ENCODE measurements around the gene CSF3.

DNA sequence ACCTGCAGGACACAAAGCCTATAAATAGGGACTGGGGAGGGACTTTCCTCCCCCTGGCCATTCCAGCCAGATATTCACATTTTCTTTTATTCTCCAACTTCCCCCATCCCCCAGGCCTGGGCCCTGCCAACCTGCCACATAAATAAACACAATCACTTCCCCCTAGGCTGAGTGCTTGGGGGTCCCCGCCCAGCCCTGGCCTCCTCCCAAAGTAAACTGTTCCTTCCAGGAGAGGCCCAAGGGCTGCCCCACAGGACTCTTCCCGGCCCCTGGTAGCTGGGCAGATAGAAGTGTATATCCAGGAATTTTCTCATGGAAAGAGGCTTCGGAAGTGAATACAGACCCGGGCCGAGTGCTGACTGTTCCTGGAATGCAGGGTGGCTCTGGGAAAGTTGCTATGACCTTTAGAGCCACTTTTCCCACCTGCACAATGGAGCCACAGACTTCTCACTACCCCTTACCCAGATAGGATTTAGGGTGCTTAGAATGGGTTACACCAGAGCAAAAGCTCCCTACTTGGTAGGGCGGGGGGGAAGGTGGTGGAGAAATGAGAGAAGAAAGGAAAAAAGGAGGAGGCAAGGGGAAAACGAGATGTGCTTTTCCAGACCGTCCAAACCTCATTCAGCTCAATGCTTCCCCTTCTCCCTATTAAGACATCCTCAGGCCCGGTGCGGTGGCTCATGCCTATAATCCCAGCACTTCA is 8.5 kb downstream of the CSF3 start:
- TF ChIP-seq, protein P1, sequence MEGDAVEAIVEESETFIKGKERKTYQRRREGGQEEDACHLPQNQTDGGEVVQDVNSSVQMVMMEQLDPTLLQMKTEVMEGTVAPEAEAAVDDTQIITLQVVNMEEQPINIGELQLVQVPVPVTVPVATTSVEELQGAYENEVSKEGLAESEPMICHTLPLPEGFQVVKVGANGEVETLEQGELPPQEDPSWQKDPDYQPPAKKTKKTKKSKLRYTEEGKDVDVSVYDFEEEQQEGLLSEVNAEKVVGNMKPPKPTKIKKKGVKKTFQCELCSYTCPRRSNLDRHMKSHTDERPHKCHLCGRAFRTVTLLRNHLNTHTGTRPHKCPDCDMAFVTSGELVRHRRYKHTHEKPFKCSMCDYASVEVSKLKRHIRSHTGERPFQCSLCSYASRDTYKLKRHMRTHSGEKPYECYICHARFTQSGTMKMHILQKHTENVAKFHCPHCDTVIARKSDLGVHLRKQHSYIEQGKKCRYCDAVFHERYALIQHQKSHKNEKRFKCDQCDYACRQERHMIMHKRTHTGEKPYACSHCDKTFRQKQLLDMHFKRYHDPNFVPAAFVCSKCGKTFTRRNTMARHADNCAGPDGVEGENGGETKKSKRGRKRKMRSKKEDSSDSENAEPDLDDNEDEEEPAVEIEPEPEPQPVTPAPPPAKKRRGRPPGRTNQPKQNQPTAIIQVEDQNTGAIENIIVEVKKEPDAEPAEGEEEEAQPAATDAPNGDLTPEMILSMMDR (IDR thresholded peaks at IDR 0.05), result no peak
- TF ChIP-seq POLR2A (IDR thresholded peaks at IDR 0.05; ENCODE audit: low read depth), result no peak
- peak; percentile 25 to 46 for TF ChIP-seq POLR2AphosphoS5 (IDR thresholded peaks at IDR 0.05)
- TF ChIP-seq EP300 (IDR thresholded peaks at IDR 0.05), result peak; percentile 26
